RWPE2 (cell line): Measurements from ENCODE around the gene RAN.
"Not testable (repeated sequence)": the region's sequence is repeated elsewhere in the genome, so short reads cannot be mapped to it uniquely, and the experiment has no call there.

Experiments used
- ATAC-seq: fragments of 200-7000 bp; cut with Tn5 transposase; 3 replicates; pipeline ENCODE4 v1.9.1; 2021; ENCODE audit warnings: low read depth
- DNase-seq: peaks from one replicate; pipeline ENCODE4 v3.0.0-alpha.2; 2020; ENCODE audit warnings: low spot score
- H3K27ac ChIP-seq: fragments of 450-650 bp; 2 replicates; pipeline ENCODE4 v1.5.1; 2017; ENCODE audit warnings: mild to moderate bottlenecking; ENCODE audit not compliant: poor library complexity, severe bottlenecking
- H3K27me3 ChIP-seq: fragments of 250-450 bp; sonication (Bioruptor Pico); 2 replicates; pipeline ENCODE4 v1.5.1; 2021; ENCODE audit warnings: mild to moderate bottlenecking, moderate library complexity; ENCODE audit not compliant: insufficient read depth, poor library complexity, severe bottlenecking
- H3K36me3 ChIP-seq: fragments of 250-450 bp; sonication (Bioruptor Pico); 2 replicates; pipeline ENCODE4 v1.5.1; 2020; ENCODE audit warnings: low read depth, mild to moderate bottlenecking, moderate library complexity
- H3K4me1 ChIP-seq: fragments of 250-450 bp; sonication (Bioruptor Pico); 2 replicates; pipeline ENCODE4 v1.5.1; 2021; ENCODE audit warnings: mild to moderate bottlenecking, moderate library complexity; ENCODE audit not compliant: insufficient read depth, poor library complexity, severe bottlenecking
- H3K4me3 ChIP-seq: fragments of 250-450 bp; sonication (Bioruptor Pico); 2 replicates; pipeline ENCODE4 v1.5.1; 2021; ENCODE audit warnings: mild to moderate bottlenecking, moderate library complexity; ENCODE audit not compliant: severe bottlenecking
- H3K9me3 ChIP-seq: fragments of 250-450 bp; sonication (Bioruptor Pico); 2 replicates; pipeline ENCODE4 v1.5.1; 2021; ENCODE audit warnings: mild to moderate bottlenecking, moderate library complexity; ENCODE audit not compliant: severe bottlenecking
- CTCF ChIP-seq: fragments of 450-650 bp; IDR thresholded peaks from one replicate; pipeline ENCODE4 v1.5.1; 2017; ENCODE audit warnings: mild to moderate bottlenecking, moderate library complexity; ENCODE audit not compliant: poor library complexity, severe bottlenecking

Gene RAN

GRCh38 chr12:130879781-130880389, 8.0 kb downstream of the RAN start:
- Histone ChIP-seq H3K36me3 (peaks cover 31% of the 10 kb centered on the region), H3K27ac (no peak overlapping the region), H3K4me3 (no peak overlapping the region), H3K9me3 (no peaks in the 10 kb centered on the region), H3K4me1 (no peaks in the 10 kb centered on the region), H3K27me3 (no peaks in the 10 kb centered on the region)
- TF ChIP-seq CTCF, result no peak
- peak; percentile 16 for ATAC-seq
- DNase-seq, result no peak

- DNase-seq, result no peak
- no peak for TF ChIP-seq CTCF
- H3K36me3 ChIP-seq, result peaks cover 25% of the 10 kb centered on the region
- no peaks in the 10 kb centered on the region for H3K9me3 ChIP-seq
- no peaks in the 10 kb centered on the region for H3K4me1 ChIP-seq
- H3K4me3 ChIP-seq, result no peak overlapping the region
- no peaks in the 10 kb centered on the region for H3K27me3 ChIP-seq
- no peak overlapping the region for H3K27ac ChIP-seq
- peak; percentile 2; the same call in 1 of the 3 replicates for ATAC-seq
These were observed 8.6 kb downstream of the RAN start for GRCh38 chr12:130880411-130880885.

- Histone ChIP-seq H3K36me3 (peaks cover 19% of the 10 kb centered on the region), H3K27me3 (no peaks in the 10 kb centered on the region), H3K4me1 (no peaks in the 10 kb centered on the region), H3K27ac (no peak overlapping the region), H3K4me3 (no peak overlapping the region), H3K9me3 (no peaks in the 10 kb centered on the region)
- no peak for DNase-seq
- no peak for ATAC-seq
- no peak for TF ChIP-seq CTCF
These were observed 9.2 kb downstream of the RAN start for GRCh38 chr12:130881046-130881445.

- ATAC-seq (no peak), DNase-seq (no peak)
- Histone ChIP-seq H3K4me3 (no peak overlapping the region), H3K27me3 (no peaks in the 10 kb centered on the region), H3K27ac (no peak overlapping the region), H3K9me3 (no peaks in the 10 kb centered on the region), H3K36me3 (peaks cover 14% of the 10 kb centered on the region), H3K4me1 (no peaks in the 10 kb centered on the region)
- TF ChIP-seq CTCF, result no peak
These were observed 9.7 kb downstream of the RAN start for GRCh38 chr12:130881548-130881947.

GRCh38 chr12:130887190-130887589, 15.3 kb downstream of the RAN start:
- not testable (repeated sequence) for H3K4me1 ChIP-seq, H3K27ac ChIP-seq, DNase-seq, H3K9me3 ChIP-seq, ATAC-seq, H3K36me3 ChIP-seq, H3K27me3 ChIP-seq, H3K4me3 ChIP-seq
